Esophagus mucosa (tissue), 1 donor: Measurements from ENCODE around the gene PRR3. TPM values are rescaled to one million over a fixed set of nuclear protein-coding genes. Genes with fewer than 3 reads are reported as not detected.
A peak's percentile ranks its signal among the peaks of the same experiment; 100 is the strongest.
"Not testable (repeated sequence)": the region's sequence is repeated elsewhere in the genome, so short reads cannot be mapped to it uniquely, and the experiment has no call there.

Source experiments
- ATAC-seq: fragments of 200-7000 bp; cut with Tn5 transposase; one replicate; pipeline ENCODE4 v1.9.1; 2020
- total RNA-seq: library from RNA; stranded (reverse); gene quantifications from one replicate; pipeline ENCODE4 v1.2.4, GENCODE V29; 2023
- donor health status: DM: yes; HTN: yes; CAD: no.

The PRR3 gene, protein sequence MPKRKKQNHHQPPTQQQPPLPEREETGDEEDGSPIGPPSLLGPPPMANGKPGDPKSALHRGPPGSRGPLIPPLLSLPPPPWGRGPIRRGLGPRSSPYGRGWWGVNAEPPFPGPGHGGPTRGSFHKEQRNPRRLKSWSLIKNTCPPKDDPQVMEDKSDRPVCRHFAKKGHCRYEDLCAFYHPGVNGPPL
- total RNA-seq = 3.5 TPM

- peak; percentile 78 for ATAC-seq
Measured at GRCh38 chr6:30556906-30557682, at the start of gene PRR3. PRR3 (plus strand) TSS chr6:30557295; CDS start chr6:30557345, 50 bp downstream.

DNA sequence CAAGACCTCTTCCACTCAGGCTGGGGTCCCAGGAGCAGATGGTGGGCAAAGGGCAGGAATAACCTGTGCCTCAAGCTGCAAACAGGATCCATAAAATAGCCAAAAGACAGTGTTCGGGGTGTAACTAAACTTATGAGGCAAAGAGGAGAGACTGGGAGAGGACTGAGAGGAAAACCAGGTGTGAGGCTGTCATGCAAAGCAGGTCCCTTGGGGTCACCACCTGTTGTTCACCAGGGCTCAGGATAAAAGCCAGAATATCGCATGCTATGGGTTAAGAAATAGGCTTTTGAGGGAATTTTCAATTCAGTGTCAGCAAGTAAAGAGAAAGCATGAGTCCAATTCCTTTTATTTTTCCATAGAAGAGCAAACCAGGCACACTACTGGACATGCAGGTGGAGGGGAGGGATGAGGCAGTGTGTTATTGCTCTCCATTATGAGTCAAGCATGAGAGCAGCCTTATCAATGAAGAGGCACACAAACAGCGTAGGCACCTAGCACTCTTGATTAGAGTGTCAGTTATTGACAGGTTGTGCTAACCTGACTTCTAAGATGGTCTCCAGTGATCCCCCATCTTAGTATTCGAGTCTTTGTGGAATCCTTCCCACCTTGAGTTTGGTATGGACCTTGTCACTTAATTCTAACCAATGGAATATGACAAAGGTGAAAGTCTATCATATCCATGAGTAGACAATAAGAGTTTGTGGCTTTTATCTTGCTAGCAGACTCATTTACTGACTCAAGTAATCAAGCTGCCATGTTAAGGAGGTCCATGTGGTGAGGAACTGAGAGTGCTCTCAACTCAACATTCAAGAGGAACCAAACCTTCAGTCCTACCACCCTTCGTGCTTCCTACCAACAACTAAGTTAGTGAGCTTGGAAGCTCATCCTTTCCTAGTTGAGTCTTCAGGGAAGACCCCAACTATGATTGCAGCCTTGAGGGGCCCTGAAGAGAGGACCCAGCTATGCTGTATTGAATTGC, 49.0 kb upstream of the PRR3 start:
- peak; percentile 8 for ATAC-seq

- ATAC-seq = peak; percentile 16
Measured at GRCh38 chr6:30508890-30509736, 48.0 kb upstream of the PRR3 start.

GRCh38 chr6:30510419-30511168, 46.5 kb upstream of the PRR3 start:
- ATAC-seq = no peak

- ATAC-seq = no peak
Measured at GRCh38 chr6:30511169-30511546, 45.9 kb upstream of the PRR3 start.

DNA sequence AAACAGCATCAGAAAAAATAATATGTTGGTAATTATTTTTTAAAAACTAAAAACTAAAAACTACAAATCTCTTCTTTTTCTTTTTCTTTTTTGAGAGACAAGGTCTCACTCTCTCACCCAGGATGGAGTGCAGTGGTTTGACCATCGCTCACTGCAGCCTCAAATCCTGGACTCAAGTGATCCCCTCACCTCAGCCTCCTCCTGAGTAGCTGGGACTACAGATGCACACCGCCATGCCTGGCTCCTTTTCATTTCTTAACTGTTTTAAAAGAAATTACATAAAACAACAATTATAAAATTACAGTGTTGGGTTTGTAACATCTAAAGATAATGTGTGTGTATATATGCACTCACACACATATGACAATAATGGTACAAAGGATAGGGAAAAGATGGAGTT, 43.6 kb upstream of the PRR3 start:
- ATAC-seq = no peak

DNA sequence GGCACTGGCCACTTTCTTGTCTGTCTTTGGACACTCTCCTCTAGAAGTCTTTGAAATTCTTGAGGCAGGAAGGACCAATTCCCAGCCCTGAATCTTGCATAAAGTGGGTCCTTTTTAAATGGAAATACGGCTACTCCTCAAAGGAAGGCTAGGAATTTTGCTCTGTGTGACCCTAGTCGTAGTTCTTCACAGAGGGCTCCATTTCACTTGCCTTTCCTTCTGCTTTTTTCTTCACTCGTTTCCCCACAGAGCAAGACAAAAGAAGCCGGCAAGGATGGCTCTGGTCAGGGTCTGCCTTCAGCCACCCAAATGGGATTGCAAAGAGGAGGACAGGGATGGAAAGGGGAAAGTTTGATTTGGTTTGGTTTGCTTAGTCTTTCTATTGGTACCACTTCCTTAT, 42.0 kb upstream of the PRR3 start:
- no peak for ATAC-seq

GRCh38 chr6:30515944-30516753, 40.9 kb upstream of the PRR3 start:
- ATAC-seq = peak; percentile 89

DNA sequence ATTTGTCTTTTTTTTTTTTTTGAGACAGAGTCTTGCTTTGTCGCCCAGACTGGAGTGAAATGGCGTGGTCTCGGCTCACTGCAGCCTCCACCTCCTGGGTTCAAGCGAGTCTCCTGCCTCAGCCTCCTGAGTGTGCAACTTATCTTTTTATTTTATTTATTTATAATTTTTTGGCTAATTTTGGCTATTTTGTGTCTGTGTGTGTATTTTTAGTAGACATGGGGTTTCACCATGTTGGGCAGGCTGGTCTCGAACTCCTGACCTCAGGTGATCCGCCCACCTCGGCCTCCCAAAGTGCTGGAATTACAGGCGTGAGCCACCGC, 40.4 kb upstream of the PRR3 start:
- not testable (repeated sequence) for ATAC-seq

- ATAC-seq = not testable (repeated sequence)
Measured at GRCh38 chr6:30517767-30518504, 39.2 kb upstream of the PRR3 start.

- not testable (repeated sequence) for ATAC-seq
Measured at GRCh38 chr6:30518505-30519145, 38.5 kb upstream of the PRR3 start.

- ATAC-seq = peak; percentile 49
Measured at GRCh38 chr6:30520522-30520921, 36.6 kb upstream of the PRR3 start.

DNA sequence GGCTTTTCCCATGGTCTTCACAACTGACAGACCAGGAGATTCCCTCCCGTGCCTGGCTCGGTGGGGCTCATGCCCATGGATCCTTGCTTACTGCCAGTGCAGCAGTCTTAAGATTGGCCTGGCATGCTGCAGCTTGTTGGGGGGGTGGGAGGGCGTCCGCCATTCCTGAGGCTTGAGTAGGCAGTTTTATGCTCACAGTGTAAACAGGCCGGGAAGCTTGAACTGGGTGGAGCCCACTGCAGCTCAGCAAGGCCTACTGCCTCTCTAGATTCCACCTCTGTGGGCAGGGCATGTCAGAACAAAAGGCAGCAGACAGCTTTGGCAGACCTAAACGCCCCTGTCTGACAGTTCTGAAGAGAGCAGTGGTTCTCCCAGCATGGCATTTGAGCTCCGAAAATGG, 36.0 kb upstream of the PRR3 start:
- peak; percentile 75 for ATAC-seq

DNA sequence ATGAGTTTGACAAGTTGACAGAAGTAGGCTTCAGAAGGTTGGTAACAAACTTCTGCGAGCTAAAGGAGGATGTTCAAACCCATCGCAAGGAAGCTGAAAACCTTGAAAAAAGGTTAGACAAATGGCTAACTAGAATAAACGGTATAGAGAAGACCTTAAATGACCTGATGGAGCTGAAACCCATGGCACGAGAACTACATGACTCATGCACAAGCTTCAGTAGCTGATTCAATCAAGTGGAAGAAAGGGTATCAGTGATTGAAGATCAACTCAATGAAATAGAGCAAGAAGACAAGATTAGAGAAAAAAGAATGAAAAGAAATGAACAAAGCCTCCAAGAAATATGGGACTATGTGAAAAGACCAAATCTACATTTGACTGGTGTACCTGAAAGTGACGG, 35.1 kb upstream of the PRR3 start:
- not testable (repeated sequence) for ATAC-seq

- ATAC-seq = not testable (repeated sequence)
Measured at GRCh38 chr6:30526444-30526843, 30.7 kb upstream of the PRR3 start.

DNA sequence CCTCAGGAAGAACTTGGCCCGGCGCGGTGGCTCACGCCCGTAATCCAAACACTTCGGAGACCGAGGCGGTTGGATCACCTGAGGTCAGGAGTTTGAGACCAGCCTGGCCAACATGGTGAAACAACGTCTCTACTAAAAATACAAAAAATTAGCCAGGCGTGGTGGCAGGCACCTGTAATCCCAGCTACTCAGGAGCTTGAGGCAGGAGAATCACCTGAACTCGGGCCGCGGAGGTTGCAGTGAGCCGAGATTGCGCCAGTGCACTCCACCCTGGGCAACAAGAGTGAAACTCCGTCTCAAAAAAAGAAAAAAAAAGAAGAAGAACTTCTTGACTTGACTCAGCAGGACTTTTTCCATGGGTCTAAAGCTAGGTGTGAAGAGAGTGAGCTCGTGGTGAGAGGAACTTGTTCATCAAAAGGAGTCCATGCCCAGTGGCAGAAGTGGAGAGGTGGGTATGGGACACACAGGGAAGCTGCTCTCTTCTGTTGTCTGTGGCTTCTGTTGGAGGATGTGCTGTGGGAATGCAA, 27.7 kb upstream of the PRR3 start:
- ATAC-seq = not testable (repeated sequence)

DNA sequence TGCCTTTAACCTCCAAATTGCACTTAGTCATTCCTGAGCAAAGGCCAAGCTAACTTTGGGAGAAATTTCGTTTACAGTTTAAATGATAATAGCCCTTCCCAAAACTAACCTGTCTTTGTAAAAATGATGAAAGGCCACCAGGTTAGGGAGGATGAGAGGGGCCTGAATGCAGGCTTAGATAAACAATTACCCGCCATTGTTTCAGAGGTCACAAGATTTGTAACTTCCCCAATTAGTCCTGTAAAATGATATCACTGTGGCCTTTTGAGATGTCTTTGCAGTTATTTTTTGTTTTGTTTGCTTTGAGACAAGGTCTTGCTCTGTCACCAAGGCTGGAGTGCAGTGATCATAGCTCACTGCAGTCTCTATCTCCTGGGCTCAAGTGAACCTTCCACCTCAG, 27.1 kb upstream of the PRR3 start:
- no peak for ATAC-seq

DNA sequence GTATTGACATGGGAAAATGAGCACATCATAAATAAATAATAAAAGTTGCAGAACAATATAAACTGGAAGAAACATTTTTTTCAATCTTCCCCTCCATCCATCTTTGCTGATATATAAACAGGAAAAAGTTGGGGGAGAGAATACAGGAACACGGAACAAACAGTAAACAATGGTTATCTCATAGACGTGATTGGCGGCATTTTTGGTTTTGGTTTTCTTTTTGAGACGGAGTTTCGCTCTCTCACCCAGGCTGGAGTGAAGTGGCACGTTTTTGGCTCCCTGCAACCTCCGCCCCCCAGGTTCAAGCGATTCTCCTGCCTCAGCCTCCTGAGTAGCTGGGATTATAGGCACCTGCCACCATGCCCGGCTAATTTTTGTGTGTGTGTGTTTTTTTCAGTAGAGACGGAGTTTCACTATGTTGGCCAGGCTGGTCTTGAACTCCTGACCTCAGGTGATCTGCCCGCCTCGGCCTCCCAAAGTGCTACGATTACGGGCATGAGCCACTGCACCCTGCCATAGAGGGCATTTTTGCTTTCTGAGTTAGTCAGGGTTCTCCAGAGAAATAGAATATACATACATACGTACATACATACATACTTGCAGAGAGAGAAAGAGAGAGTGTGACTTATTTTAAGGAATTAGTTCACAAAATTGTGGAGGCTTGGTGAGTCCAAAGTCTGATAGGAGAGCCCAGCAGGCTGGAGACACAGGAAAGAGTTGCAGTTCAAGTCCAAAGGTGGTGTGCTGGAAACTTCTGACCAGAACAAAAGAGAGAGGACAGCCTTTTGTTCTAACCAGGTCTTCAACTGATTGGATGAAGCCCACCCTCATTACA, 23.4 kb upstream of the PRR3 start:
- ATAC-seq = no peak
